Adrenal gland (tissue), 12 donors: ENCODE measurements around the gene ZGRF1. TPM values are rescaled to one million over a fixed set of nuclear protein-coding genes. Genes with fewer than 3 reads are reported as not detected.

ENCODE experiments used
- DNase-seq, 7 donors: peaks; one replicate each; pipeline ENCODE4 v3.0.0-alpha.2; 2019 to 2020
- H3K27ac ChIP-seq, 5 donors: fragments of 200-600 bp; sonication (generic) in 4 of 5; 1 replicate in 3 of 5; 2 replicates in 2 of 5; pipeline versions ENCODE4 v1.5.1 to v1.8.0; 2016 to 2020; ENCODE audit warnings: mild to moderate bottlenecking in 1 of 5
- H3K27me3 ChIP-seq: fragments of 200-600 bp; 2 replicates; pipeline ENCODE4 v1.8.0; 2021
- H3K36me3 ChIP-seq, 2 donors: fragments of 200-600 bp; replicated peaks in 1 of 2; 1 replicate in 1 of 2; 2 replicates in 1 of 2; pipeline versions ENCODE4 v1.5.1 to v1.8.0; 2018 to 2022
- H3K4me1 ChIP-seq, 2 donors: fragments of 200-600 bp; replicated peaks in 1 of 2; 1 replicate in 1 of 2; 2 replicates in 1 of 2; pipeline versions ENCODE4 v1.5.1 to v1.8.0; 2018 to 2021
- H3K4me3 ChIP-seq, 4 donors: fragments of 200-600 bp; sonication (generic) in 3 of 4; one replicate each; pipeline ENCODE4 v1.5.1; 2016 to 2018
- H3K9me3 ChIP-seq, 3 donors: fragments of 200-600 bp; sonication (generic) in 1 of 3; replicated peaks in 1 of 3; 1 replicate in 2 of 3; 2 replicates in 1 of 3; pipeline versions ENCODE4 v1.5.1 to v1.8.0; 2016 to 2021
- CTCF ChIP-seq, 6 experiments: fragments of 450-650 bp in 4 of 6; fragments of 200-600 bp in 2 of 6; sonication (generic) in 1 of 6; IDR thresholded peaks; 1 replicate in 5 of 6; 2 replicates in 1 of 6; pipeline versions ENCODE4 v1.5.1 to v1.8.0; 2016 to 2021; ENCODE audit warnings: antibody characterized with exemption in 6 of 6, mild to moderate bottlenecking in 2 of 6, moderate library complexity in 1 of 6
- POLR2A ChIP-seq, 2 donors: fragments of 450-650 bp; IDR thresholded peaks; one replicate each; pipeline ENCODE4 v1.6.1; 2017; ENCODE audit warnings: antibody characterized with exemption in 2 of 2, mild to moderate bottlenecking in 2 of 2, moderate library complexity in 1 of 2
- WGBS, 4 donors: extraction: QIAGEN DNeasy Blood & Tissue Kit in 2 of 4; methylation state at CpG; one replicate each; pipeline versions ENCODE4 v1.1.5 to v1.1.7; 2013 to 2017; 5-methylcytosine and 5-hydroxymethylcytosine counted together
- intact Hi-C, 2 donors: fragments of 100-400 bp; cut with DNase I; formaldehyde crosslinking; loops; one replicate each; pipeline versions ENCODE4 v1.14.1 to v1.15.0; 2022 to 2023
- polyA plus RNA-seq, 3 donors: library from polyadenylated mRNA; stranded (reverse); fragments of 200-250 nt in 2 of 3; fragments of 350-450 nt in 1 of 3; fragmentation: Illumina TruSeq in 1 of 3; extraction: RNeasy Lipid Tissue Mini Kit (QIAGEN cat#74804) in 1 of 3; gene quantifications; one replicate each; pipeline ENCODE4 v1.2.3, GENCODE V29; 2013 to 2014
- total RNA-seq, 9 donors: library from RNA; depleted of rRNA in 4 of 9; stranded (reverse); fragments of >200 nt in 4 of 9; fragments of 120-200 nt in 1 of 9; fragmentation: NEBNext Ultra II Directional in 1 of 9; extraction: Animal tissue kit (Norgen Biotek cat#: 25700) in 1 of 9; gene quantifications; one replicate each; pipeline versions ENCODE4 v1.1.0 to v1.2.4, GENCODE V29; 2013 to 2023
- donor health status: healthy with polysubstance abuse.
- donor health status: Bipolar disorder and iron deficiency.
- donor health status: DM: yes; HTN: yes; CAD: no.
- donor health status: DM: no; HTN: no; CAD: no.
- donor health status: DM: no; HTN: no; CAD: no.
- donor health status: DM: yes; HTN: yes; CAD: no.

Gene ZGRF1
- total and polyA plus RNA-seq, 12 donors: 0.66 to 17.6 (median 2.8) TPM

- intact Hi-C loops: no loop called here
- Histone ChIP-seq H3K4me3 (no peak overlapping the region), H3K27me3 (no peaks in the 10 kb centered on the region), H3K36me3 (peaks cover 3 to 83% of the 10 kb centered on the region in 2 donors), H3K9me3 (no peaks in the 10 kb centered on the region), H3K27ac (no peak overlapping the region), H3K4me1 (no peaks in the 10 kb centered on the region)
- TF ChIP-seq CTCF (IDR thresholded peaks at IDR 0.05) (no peak), POLR2A (IDR thresholded peaks at IDR 0.05) (no peak)
- DNase-seq: no peak
- WGBS, 4 donors: 55 to 65% (median 61%) methylated on average over 2 of the region's 2 CpGs
Observed at GRCh38 chr4:112649055-112649408, 12.3 kb upstream of the ZGRF1 start.

GRCh38 chr4:112648263-112649054, 11.8 kb upstream of the ZGRF1 start:
- TF ChIP-seq CTCF (IDR thresholded peaks at IDR 0.05) (no peak), POLR2A (IDR thresholded peaks at IDR 0.05) (no peak)
- Histone ChIP-seq H3K27me3 (no peaks in the 10 kb centered on the region), H3K4me3 (no peak overlapping the region), H3K36me3 (peaks cover 3 to 80% of the 10 kb centered on the region in 2 donors), H3K9me3 (no peaks in the 10 kb centered on the region), H3K27ac (no peak overlapping the region), H3K4me1 (no peaks in the 10 kb centered on the region)
- 77 to 86% (median 80%) methylated on average over 3 of the region's 3 CpGs for WGBS, 4 donors
- DNase-seq: no peak
- intact Hi-C loops: no loop called here

- Histone ChIP-seq H3K27ac (no peak overlapping the region), H3K36me3 (peaks cover 3 to 73% of the 10 kb centered on the region in 2 donors), H3K27me3 (no peaks in the 10 kb centered on the region), H3K4me1 (no peaks in the 10 kb centered on the region), H3K9me3 (no peaks in the 10 kb centered on the region), H3K4me3 (no peak overlapping the region)
- no peak for TF ChIP-seq CTCF (IDR thresholded peaks at IDR 0.05)
- no peak for TF ChIP-seq POLR2A (IDR thresholded peaks at IDR 0.05)
- DNase-seq: no peak
- intact Hi-C loops: no loop called here
- 49 to 85% (median 54%) methylated on average over 3 of the region's 3 CpGs for WGBS, 4 donors
Observed at GRCh38 chr4:112647785-112648184, 11.1 kb upstream of the ZGRF1 start.

GRCh38 chr4:112646632-112647537, 10.2 kb upstream of the ZGRF1 start:
- TF ChIP-seq POLR2A (IDR thresholded peaks at IDR 0.05) (no peak), CTCF (IDR thresholded peaks at IDR 0.05) (no peak)
- Histone ChIP-seq H3K9me3 (no peaks in the 10 kb centered on the region), H3K27ac (no peak overlapping the region), H3K4me3 (no peak overlapping the region), H3K4me1 (no peaks in the 10 kb centered on the region), H3K36me3 (peaks cover 3 to 64% of the 10 kb centered on the region in 2 donors), H3K27me3 (no peaks in the 10 kb centered on the region)
- DNase-seq: no peak
- intact Hi-C loops: no loop called here
- 72 to 77% (median 76%) methylated on average over 6 of the region's 6 CpGs for WGBS, 4 donors
